PFSK-1 (cell line): ENCODE measurements around the gene MAPK4.

Experiments used
- FOXP2 ChIP-seq: optimal IDR thresholded peaks from 2 replicates; pipeline ENCODE3; 2011; ENCODE audit warnings: borderline replicate concordance, control low read depth, inconsistent platforms; ENCODE audit not compliant: insufficient read depth; ENCODE audit errors: extremely low read length, extremely low read depth
- POLR2AphosphoS5 ChIP-seq: IDR thresholded peaks from 2 replicates; pipeline ENCODE4 v1.6.1; 2012; ENCODE audit warnings: low read depth, mild to moderate bottlenecking, control low read depth, low read length, moderate library complexity
- SIN3A ChIP-seq: IDR thresholded peaks from 2 replicates; pipeline ENCODE4 v1.6.1; 2012; ENCODE audit warnings: mild to moderate bottlenecking, low read length, moderate library complexity, borderline replicate concordance; ENCODE audit not compliant: insufficient read depth
- TAF1 ChIP-seq: IDR thresholded peaks from 2 replicates; pipeline ENCODE4 v1.6.1; 2012; ENCODE audit warnings: low read length, control low read depth, borderline replicate concordance; ENCODE audit not compliant: insufficient read depth
- TF ChIP-seq, protein P1 (sequence below), 2 experiments: IDR thresholded peaks; 2 replicates each; pipeline versions ENCODE4 v1.6.1 to v1.8.0; 2011 to 2012; ENCODE audit warnings: low read depth in 2 of 2, low read length in 2 of 2, control low read depth in 1 of 2, inconsistent platforms in 1 of 2, mild to moderate bottlenecking in 1 of 2, moderate library complexity in 1 of 2; ENCODE audit not compliant: insufficient read depth in 1 of 2

MAPK4 gene

GRCh38 chr18:50647237-50647636 lies 87.3 kb downstream of the MAPK4 start:
- no peak for TF ChIP-seq POLR2AphosphoS5
- TF ChIP-seq, protein P1, sequence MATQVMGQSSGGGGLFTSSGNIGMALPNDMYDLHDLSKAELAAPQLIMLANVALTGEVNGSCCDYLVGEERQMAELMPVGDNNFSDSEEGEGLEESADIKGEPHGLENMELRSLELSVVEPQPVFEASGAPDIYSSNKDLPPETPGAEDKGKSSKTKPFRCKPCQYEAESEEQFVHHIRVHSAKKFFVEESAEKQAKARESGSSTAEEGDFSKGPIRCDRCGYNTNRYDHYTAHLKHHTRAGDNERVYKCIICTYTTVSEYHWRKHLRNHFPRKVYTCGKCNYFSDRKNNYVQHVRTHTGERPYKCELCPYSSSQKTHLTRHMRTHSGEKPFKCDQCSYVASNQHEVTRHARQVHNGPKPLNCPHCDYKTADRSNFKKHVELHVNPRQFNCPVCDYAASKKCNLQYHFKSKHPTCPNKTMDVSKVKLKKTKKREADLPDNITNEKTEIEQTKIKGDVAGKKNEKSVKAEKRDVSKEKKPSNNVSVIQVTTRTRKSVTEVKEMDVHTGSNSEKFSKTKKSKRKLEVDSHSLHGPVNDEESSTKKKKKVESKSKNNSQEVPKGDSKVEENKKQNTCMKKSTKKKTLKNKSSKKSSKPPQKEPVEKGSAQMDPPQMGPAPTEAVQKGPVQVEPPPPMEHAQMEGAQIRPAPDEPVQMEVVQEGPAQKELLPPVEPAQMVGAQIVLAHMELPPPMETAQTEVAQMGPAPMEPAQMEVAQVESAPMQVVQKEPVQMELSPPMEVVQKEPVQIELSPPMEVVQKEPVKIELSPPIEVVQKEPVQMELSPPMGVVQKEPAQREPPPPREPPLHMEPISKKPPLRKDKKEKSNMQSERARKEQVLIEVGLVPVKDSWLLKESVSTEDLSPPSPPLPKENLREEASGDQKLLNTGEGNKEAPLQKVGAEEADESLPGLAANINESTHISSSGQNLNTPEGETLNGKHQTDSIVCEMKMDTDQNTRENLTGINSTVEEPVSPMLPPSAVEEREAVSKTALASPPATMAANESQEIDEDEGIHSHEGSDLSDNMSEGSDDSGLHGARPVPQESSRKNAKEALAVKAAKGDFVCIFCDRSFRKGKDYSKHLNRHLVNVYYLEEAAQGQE (IDR thresholded peaks at IDR 0.05; ENCODE audit: insufficient read depth in 1 of 2, low read depth in 2 of 2, low read length in 2 of 2): no peak

DNA sequence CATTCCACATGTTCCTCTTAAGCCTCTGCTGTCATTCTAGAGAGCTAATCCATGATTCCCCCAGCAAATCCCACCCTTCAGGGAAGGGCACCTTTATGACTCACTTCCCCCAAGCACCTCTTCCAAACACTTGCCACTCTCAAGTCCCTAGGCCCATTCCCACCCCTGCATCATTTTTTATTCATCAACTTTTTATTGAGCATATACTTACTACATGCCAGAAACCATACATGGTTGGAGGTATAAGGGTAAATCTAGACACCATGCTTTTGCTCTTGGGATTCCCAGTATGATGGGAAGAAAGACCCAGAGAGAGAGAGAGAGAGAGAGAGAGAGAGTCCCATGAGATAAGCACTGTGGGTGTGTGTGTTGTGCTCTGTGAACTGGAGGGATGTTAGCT lies 87.9 kb downstream of the MAPK4 start:
- no peak for TF ChIP-seq POLR2AphosphoS5

- TF ChIP-seq TAF1 (no peak), SIN3A (no peak), POLR2AphosphoS5 (no peak)
- TF ChIP-seq, protein P1 (IDR thresholded peaks at IDR 0.05; ENCODE audit: insufficient read depth in 1 of 2, low read depth in 2 of 2, low read length in 2 of 2): no peak
Measured at GRCh38 chr18:50649821-50650220, 89.9 kb downstream of the MAPK4 start.

DNA sequence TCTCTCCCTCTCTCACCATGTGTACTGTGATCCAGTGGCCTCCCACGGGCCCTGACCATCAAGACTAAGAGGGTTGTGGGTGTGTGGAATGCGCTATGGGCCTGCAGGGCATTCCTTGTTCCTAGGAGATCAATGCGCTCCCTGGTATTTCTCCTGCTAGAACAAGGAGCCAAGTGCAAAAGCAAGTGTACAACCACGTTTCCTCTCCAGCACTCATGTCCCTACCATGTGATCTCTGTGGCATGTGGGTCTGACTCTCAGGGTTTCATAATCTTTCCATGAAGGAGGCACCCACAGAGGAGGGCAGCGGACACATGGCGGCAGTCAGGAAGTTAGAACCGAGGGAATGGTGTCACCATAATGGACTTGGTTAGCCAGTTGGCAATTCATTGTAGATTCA lies 91.4 kb downstream of the MAPK4 start:
- TF ChIP-seq POLR2AphosphoS5 (no peak), TAF1 (no peak), FOXP2 (no peak), SIN3A (no peak)
- TF ChIP-seq, protein P1 (IDR thresholded peaks at IDR 0.05; ENCODE audit: insufficient read depth in 1 of 2, low read depth in 2 of 2, low read length in 2 of 2): no peak

DNA sequence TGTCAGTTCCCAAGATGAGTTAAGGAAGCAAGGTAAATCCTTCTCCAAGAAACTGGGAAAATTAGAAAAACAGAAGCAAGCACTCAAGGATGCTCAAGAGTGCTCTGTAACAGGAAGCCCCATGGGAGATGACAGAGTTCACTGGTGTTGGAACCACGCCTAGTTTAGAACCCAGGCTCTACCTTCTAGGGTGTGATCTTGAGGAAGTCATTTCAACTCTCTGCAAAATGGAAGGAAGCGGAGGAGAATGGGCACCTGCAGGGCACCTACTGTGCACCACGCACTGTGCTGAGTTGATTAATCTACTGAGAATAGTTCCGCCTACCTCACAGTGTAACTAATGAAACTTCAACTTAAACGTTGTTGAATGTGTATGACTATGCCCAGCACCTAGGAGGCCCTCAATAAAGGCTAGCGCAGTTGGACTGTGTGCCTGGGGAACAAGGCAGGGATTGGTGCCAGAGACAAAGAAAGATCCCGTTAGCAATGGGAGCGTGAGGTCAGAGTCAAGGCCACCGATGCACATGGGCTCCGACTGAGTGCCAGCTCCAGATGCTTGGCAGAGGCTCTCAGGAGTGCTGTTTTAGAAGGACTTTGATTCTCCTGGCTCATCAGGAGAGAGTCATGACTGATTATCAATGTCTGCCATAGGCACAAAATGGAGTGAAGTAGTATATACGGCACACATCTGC lies 93.7 kb downstream of the MAPK4 start:
- TF ChIP-seq SIN3A (no peak), FOXP2 (no peak), POLR2AphosphoS5 (no peak), TAF1 (no peak)
- TF ChIP-seq, protein P1 (IDR thresholded peaks at IDR 0.05; ENCODE audit: insufficient read depth in 1 of 2, low read depth in 2 of 2, low read length in 2 of 2): no peak
